ENCODE results near the gene RRP8. TPM values are rescaled to one million over a fixed set of nuclear protein-coding genes. Genes with fewer than 3 reads are reported as not detected.

RRP8 gene
- total and polyA plus RNA-seq, 2 of the 8 experiments (the other 6 are each of a cell fraction or from before 2014, with no cell fraction given): 4.2 to 14.9 TPM

- Histone ChIP-seq H3K9me3 (ENCODE audit: insufficient read depth in 2 of 2, low read depth in 1 of 2, low read length in 1 of 2) (no peaks in the 10 kb centered on the region), H4K91ac (replicated peaks; ENCODE audit: insufficient read length, low read length) (no peak overlapping the region), H4K8ac (ENCODE audit: extremely low read depth, insufficient read depth, low read length) (no peak overlapping the region), H3K14ac (ENCODE audit: insufficient read length) (no peak overlapping the region), H3K36me3 (ENCODE audit: control insufficient read depth in 2 of 4, insufficient read depth in 4 of 4, low read length in 3 of 4) (no peaks in the 10 kb centered on the region; a peak in 1 of 8 replicates), H4K20me1 (replicated peaks in 1 of 2; ENCODE audit: control insufficient read depth in 1 of 2, insufficient read depth in 2 of 2, low read length in 2 of 2) (peaks cover 0 to 2% of the 10 kb centered on the region in 2 experiments), H2BK12ac (ENCODE audit: low read depth, low read length) (no peak overlapping the region), H3K4ac (replicated peaks; ENCODE audit: insufficient read length, low read depth, low read length) (no peak overlapping the region), H3K79me2 (ENCODE audit: control insufficient read depth in 1 of 2, insufficient read depth in 2 of 2, low read length in 2 of 2) (no peaks in the 10 kb centered on the region), H2BK15ac (ENCODE audit: low read length) (no peak overlapping the region), H3K4me1 (replicated peaks in 1 of 4; ENCODE audit: control insufficient read depth in 3 of 4, insufficient read depth in 4 of 4, low read length in 3 of 4) (peaks cover 3 to 10% (median 5%) of the 10 kb centered on the region in 4 experiments; a peak in 6 of 7 replicates), H3K9ac (replicated peaks in 1 of 4; ENCODE audit: extremely low read depth in 1 of 4, low read depth in 3 of 4, low read length in 3 of 4) (no peak overlapping the region), H3K27me3 (replicated peaks in 1 of 4; ENCODE audit: control insufficient read depth in 3 of 4, extremely low read depth in 1 of 4, insufficient read depth in 3 of 4, low read length in 3 of 4) (no peaks in the 10 kb centered on the region; a peak in 1 of 7 replicates), H3K56ac (replicated peaks; ENCODE audit: insufficient read length, low read depth, low read length) (no peak overlapping the region), H2BK5ac (ENCODE audit: low read depth, low read length) (no peak overlapping the region), H3K23me2 (ENCODE audit: low read depth, low read length) (no peaks in the 10 kb centered on the region), H4K5ac (ENCODE audit: insufficient read length, low read depth, low read length) (no peak overlapping the region), H3K18ac (ENCODE audit: extremely low read depth, low read length) (no peak overlapping the region), H2AFZ (ENCODE audit: low read length) (no peak overlapping the region), H3K79me1 (ENCODE audit: low read depth, low read length) (no peaks in the 10 kb centered on the region), H3K27ac (ENCODE audit: low read depth, low read length) (no peak overlapping the region), H2BK120ac (replicated peaks; ENCODE audit: low read depth, low read length) (no peak overlapping the region), H3K4me3 (ENCODE audit: extremely low read depth in 1 of 4, insufficient read depth in 2 of 4, low read depth in 3 of 4, low read length in 4 of 4) (no peak overlapping the region), H3K23ac (ENCODE audit: insufficient read length) (no peak overlapping the region), H3K4me2 (ENCODE audit: insufficient read depth in 1 of 2, low read depth in 2 of 2, low read length in 2 of 2) (no peak overlapping the region), H2BK20ac (ENCODE audit: low read length) (no peak overlapping the region), H2AK5ac (ENCODE audit: low read depth, low read length) (no peak overlapping the region)
- ChIA-PET POLR2A (ENCODE audit: partially characterized antibody) (no interaction called here), CTCF (ENCODE audit: partially characterized antibody) (interaction anchor here (0.6 to 1.3 kb wide), 3 partner anchors 11 to 22 kb away, joined by 3 to 5 read pairs (median 3); no protein-coding TSS in a partner anchor)
- FAIRE-seq: no peak
- DNase-seq (ENCODE audit: low read depth in 1 of 2, low spot score in 2 of 2): no peak
- WGBS, 2 experiments (ENCODE audit: extremely low coverage in 1 of 2, insufficient coverage in 1 of 2, insufficient read length in 1 of 2, insufficient replicate concordance in 2 of 2, low coverage in 1 of 2, low lambda C conversion rate in 2 of 2, missing lambda C conversion rate in 1 of 2): 88% methylated on average over 7 of the region's 7 CpGs; no CpG with 5 or more reads in 1 of the 2 experiments
- TF ChIP-seq GABPA (IDR thresholded peaks at IDR 0.05; ENCODE audit: borderline replicate concordance, insufficient read depth, low read length) (no peak), POLR2AphosphoS5 (IDR thresholded peaks at IDR 0.05; ENCODE audit: low read depth, low read length) (no peak), KDM5A (IDR thresholded peaks at IDR 0.05; ENCODE audit: low read length) (no peak), NRF1 (IDR thresholded peaks at IDR 0.05; ENCODE audit: low read depth, low read length) (no peak), CBX5 (IDR thresholded peaks at IDR 0.05; ENCODE audit: low read depth, low read length) (no peak), FOSL1 (IDR thresholded peaks at IDR 0.05; ENCODE audit: insufficient read depth, low read depth, low read length) (no peak), SRF (IDR thresholded peaks at IDR 0.05; ENCODE audit: low read depth, low read length) (no peak), TAF1 (IDR thresholded peaks at IDR 0.05; ENCODE audit: low read depth, low read length) (no peak), HDAC6 (IDR thresholded peaks at IDR 0.05; ENCODE audit: low read depth, low read length) (no peak)
These were observed 39.5 kb upstream of the RRP8 start for GRCh38 chr11:6642957-6643356.
